Measurements from ENCODE around the gene HECTD2. TPM values are rescaled to one million over a fixed set of nuclear protein-coding genes. Genes with fewer than 3 reads are reported as not detected.

The HECTD2 gene
- total RNA-seq, 1 donor from 2014 or later = 22.1 TPM

DNA sequence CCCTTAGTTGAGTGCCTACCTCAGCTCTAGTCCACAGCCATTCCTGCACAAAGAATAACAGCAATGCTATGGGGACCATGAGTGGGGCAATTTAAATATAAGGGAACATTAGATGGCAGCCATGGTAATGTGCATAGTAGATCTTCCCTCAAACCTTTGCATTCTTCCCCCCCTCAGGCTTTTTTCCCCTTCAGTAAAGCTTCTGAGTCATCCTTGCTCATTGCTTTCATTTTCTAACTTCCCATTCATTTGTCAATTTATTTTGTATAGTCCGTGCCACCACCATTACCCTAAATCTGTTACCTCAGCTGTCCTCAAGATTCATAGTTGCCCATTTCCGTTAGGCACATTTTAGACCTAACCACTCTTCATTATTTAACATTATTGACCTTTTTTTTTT lies 10.7 kb downstream of the HECTD2 start:
- Mint-ChIP-seq H3K4me3 (ENCODE audit: unreplicated experiment) (peak overlapping the region; percentile 1), H3K36me3 (ENCODE audit: unreplicated experiment) (peaks cover 3% of the 10 kb centered on the region), H3K27ac (ENCODE audit: unreplicated experiment) (peak overlapping the region; percentile 62)

DNA sequence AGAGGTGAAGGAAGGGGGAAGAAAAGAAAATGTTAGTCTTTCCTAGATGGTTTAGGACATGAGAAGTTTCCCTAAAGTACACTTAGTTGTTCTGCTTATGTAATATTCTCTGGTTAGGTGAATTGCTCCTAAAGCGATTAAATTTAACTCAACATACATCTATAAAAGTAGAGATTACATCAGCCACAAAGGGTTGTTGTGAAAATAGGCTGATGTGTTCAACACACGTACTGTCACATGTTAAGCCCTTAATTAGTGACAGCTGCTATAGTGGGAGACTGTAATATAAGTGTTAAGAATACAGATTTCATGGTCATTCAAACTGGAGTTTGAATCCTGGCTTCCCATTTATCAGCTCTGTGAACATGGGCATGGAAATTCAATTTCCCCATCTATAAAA lies 12.8 kb downstream of the HECTD2 start:
- Mint-ChIP-seq H3K36me3 (ENCODE audit: unreplicated experiment) (peaks cover 4% of the 10 kb centered on the region), H3K27me3 (ENCODE audit: unreplicated experiment) (no peaks in the 10 kb centered on the region), H3K9me3 (ENCODE audit: unreplicated experiment) (no peaks in the 10 kb centered on the region), H3K27ac (ENCODE audit: unreplicated experiment) (no peak overlapping the region), H3K4me3 (ENCODE audit: unreplicated experiment) (no peak overlapping the region), H3K4me1 (ENCODE audit: unreplicated experiment) (peaks cover 26% of the 10 kb centered on the region)
- DNase-seq (ENCODE audit: extremely low spot score, unreplicated experiment) = no peak
- TF ChIP-seq, protein P1, sequence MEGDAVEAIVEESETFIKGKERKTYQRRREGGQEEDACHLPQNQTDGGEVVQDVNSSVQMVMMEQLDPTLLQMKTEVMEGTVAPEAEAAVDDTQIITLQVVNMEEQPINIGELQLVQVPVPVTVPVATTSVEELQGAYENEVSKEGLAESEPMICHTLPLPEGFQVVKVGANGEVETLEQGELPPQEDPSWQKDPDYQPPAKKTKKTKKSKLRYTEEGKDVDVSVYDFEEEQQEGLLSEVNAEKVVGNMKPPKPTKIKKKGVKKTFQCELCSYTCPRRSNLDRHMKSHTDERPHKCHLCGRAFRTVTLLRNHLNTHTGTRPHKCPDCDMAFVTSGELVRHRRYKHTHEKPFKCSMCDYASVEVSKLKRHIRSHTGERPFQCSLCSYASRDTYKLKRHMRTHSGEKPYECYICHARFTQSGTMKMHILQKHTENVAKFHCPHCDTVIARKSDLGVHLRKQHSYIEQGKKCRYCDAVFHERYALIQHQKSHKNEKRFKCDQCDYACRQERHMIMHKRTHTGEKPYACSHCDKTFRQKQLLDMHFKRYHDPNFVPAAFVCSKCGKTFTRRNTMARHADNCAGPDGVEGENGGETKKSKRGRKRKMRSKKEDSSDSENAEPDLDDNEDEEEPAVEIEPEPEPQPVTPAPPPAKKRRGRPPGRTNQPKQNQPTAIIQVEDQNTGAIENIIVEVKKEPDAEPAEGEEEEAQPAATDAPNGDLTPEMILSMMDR (IDR thresholded peaks at IDR 0.05) = no peak

More for the DNA sequence above, 10.7 kb downstream of the HECTD2 start:
- TF ChIP-seq, protein P1 (IDR thresholded peaks at IDR 0.05) = no peak
- peaks cover 26% of the 10 kb centered on the region for H3K4me1 Mint-ChIP-seq (ENCODE audit: unreplicated experiment)
- H3K9me3 Mint-ChIP-seq (ENCODE audit: unreplicated experiment) = no peaks in the 10 kb centered on the region
- DNase-seq (ENCODE audit: extremely low spot score, unreplicated experiment) = no peak
- H3K27me3 Mint-ChIP-seq (ENCODE audit: unreplicated experiment) = no peaks in the 10 kb centered on the region

DNA sequence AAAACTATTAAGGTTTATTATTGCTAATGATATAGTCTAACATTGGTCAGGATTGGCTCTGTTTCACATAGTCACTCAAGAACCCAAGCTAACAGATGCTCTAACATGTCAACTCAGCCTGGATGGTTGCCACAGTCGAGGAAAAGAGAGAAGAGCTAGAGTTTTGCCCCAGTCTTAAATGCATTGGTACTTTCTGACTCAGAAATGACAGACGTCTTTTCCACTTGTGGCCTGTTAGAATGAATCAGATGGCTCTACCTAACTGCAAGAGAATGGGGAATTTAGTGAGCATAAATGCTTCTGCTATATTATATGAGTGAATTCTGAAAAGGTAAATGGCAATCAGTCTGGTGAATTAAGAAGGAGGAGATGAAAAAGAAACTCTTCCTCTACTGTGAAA lies 13.9 kb downstream of the HECTD2 start:
- Mint-ChIP-seq H3K27me3 (ENCODE audit: unreplicated experiment) (no peaks in the 10 kb centered on the region), H3K9me3 (ENCODE audit: unreplicated experiment) (no peaks in the 10 kb centered on the region), H3K4me1 (ENCODE audit: unreplicated experiment) (peaks cover 26% of the 10 kb centered on the region), H3K4me3 (ENCODE audit: unreplicated experiment) (no peak overlapping the region), H3K36me3 (ENCODE audit: unreplicated experiment) (peaks cover 3% of the 10 kb centered on the region), H3K27ac (ENCODE audit: unreplicated experiment) (no peak overlapping the region)
- TF ChIP-seq, protein P1 (IDR thresholded peaks at IDR 0.05) = no peak
- no peak for DNase-seq (ENCODE audit: extremely low spot score, unreplicated experiment)

DNA sequence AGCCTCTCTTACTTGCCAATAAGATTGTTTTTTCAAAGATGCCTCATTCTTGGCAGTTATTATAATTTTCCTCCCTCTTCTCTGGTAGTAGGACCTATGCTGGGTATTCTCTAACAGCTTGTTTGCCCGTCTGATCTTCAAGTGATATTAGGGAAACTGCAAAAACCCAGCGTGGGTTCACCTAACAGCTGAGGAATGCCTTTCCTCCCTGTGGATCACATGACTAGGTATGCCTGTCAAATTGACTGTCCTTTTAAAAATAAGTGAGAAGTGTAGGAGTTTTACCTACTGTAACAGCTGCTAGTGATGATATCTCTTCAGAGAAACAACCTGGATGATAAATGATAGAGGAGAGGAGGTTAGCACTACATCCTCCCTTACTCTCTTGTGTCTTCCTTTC lies 22.0 kb downstream of the HECTD2 start:
- Mint-ChIP-seq H3K27me3 (ENCODE audit: unreplicated experiment) (no peaks in the 10 kb centered on the region), H3K9me3 (ENCODE audit: unreplicated experiment) (no peaks in the 10 kb centered on the region), H3K4me1 (ENCODE audit: unreplicated experiment) (peaks cover 8% of the 10 kb centered on the region), H3K4me3 (ENCODE audit: unreplicated experiment) (no peak overlapping the region), H3K36me3 (ENCODE audit: unreplicated experiment) (peaks cover 35% of the 10 kb centered on the region), H3K27ac (ENCODE audit: unreplicated experiment) (no peak overlapping the region)
- TF ChIP-seq, protein P1 (IDR thresholded peaks at IDR 0.05) = no peak
- no peak for DNase-seq (ENCODE audit: extremely low spot score, unreplicated experiment)

DNA sequence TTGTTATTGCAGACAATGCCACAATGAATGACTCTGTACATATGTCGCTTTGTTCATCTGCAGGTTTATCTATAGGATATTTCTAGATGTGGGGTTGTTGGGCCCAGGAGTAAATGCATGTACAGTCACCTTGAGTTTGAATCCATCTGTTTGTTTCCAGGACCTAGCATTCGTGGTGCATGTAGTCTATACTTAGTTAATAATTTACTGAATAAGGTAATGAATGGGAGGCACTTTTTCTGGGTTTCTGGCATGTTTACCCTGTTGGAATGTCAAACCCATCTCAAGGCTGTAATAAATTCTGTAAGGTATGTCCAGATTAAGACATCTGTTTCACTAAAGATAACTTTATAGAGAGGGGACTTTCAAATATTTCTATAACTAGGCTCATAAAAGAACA lies 23.5 kb downstream of the HECTD2 start:
- Mint-ChIP-seq H3K27me3 (ENCODE audit: unreplicated experiment) (no peaks in the 10 kb centered on the region), H3K27ac (ENCODE audit: unreplicated experiment) (peak overlapping the region; percentile 8), H3K36me3 (ENCODE audit: unreplicated experiment) (peaks cover 47% of the 10 kb centered on the region), H3K4me1 (ENCODE audit: unreplicated experiment) (peaks cover 8% of the 10 kb centered on the region), H3K9me3 (ENCODE audit: unreplicated experiment) (peaks cover 2% of the 10 kb centered on the region), H3K4me3 (ENCODE audit: unreplicated experiment) (no peak overlapping the region)
- TF ChIP-seq, protein P1 (IDR thresholded peaks at IDR 0.05) = no peak
- DNase-seq (ENCODE audit: extremely low spot score, unreplicated experiment) = no peak

All from osteocyte (in vitro differentiated cells).